Liver (tissue), 9 donors: Measurements from ENCODE around the gene PDE4D. TPM values are rescaled to one million over a fixed set of nuclear protein-coding genes. Genes with fewer than 3 reads are reported as not detected.
A peak's percentile ranks its signal among the peaks of the same experiment; 100 is the strongest.

Experiments
- DNase-seq: peaks from one replicate; pipeline ENCODE4 v3.0.0-alpha.2; 2017; ENCODE audit warnings: low spot score
- H3K27ac ChIP-seq, 2 donors: one replicate each; pipeline ENCODE4 v1.7.0; 2013; ENCODE audit warnings: inconsistent platforms in 2 of 2, low read length in 2 of 2, control low read depth in 1 of 2, low read depth in 1 of 2, mild to moderate bottlenecking in 1 of 2
- H3K27me3 ChIP-seq, 4 donors: one replicate each; pipeline versions ENCODE4 v1.6.1 to v1.7.0; 2013; ENCODE audit warnings: low read length in 3 of 4, inconsistent platforms in 1 of 4, mild to moderate bottlenecking in 1 of 4, moderate library complexity in 1 of 4; ENCODE audit not compliant: control insufficient read depth in 4 of 4, insufficient read depth in 4 of 4
- H3K36me3 ChIP-seq, 4 donors: one replicate each; pipeline versions ENCODE4 v1.6.1 to v1.7.0; 2013; ENCODE audit warnings: low read length in 3 of 4, mild to moderate bottlenecking in 3 of 4, low read depth in 1 of 4, moderate library complexity in 1 of 4; ENCODE audit not compliant: control insufficient read depth in 4 of 4, insufficient read depth in 3 of 4
- H3K4me1 ChIP-seq, 4 donors: one replicate each; pipeline versions ENCODE4 v1.6.1 to v1.7.0; 2013; ENCODE audit warnings: low read length in 3 of 4, mild to moderate bottlenecking in 3 of 4, moderate library complexity in 1 of 4; ENCODE audit not compliant: control insufficient read depth in 4 of 4, insufficient read depth in 4 of 4
- H3K4me3 ChIP-seq, 3 donors: one replicate each; pipeline versions ENCODE4 v1.6.1 to v1.7.0; 2013; ENCODE audit warnings: low read length in 3 of 3, control low read depth in 1 of 3, low read depth in 1 of 3, mild to moderate bottlenecking in 1 of 3
- H3K9ac ChIP-seq, 2 donors: one replicate each; pipeline ENCODE4 v1.7.0; 2013; ENCODE audit warnings: low read length in 2 of 2, mild to moderate bottlenecking in 2 of 2, moderate library complexity in 2 of 2, control low read depth in 1 of 2, low read depth in 1 of 2
- H3K9me3 ChIP-seq, 4 donors: one replicate each; pipeline versions ENCODE4 v1.6.1 to v1.7.0; 2013; ENCODE audit warnings: low read length in 3 of 4; ENCODE audit not compliant: control insufficient read depth in 4 of 4
- ATF3 ChIP-seq: IDR thresholded peaks from 2 replicates; pipeline ENCODE4 v1.6.1; 2016; ENCODE audit warnings: antibody characterized with exemption
- CTCF ChIP-seq: fragments of 150-350 bp; IDR thresholded peaks from 2 replicates; pipeline ENCODE4 v1.5.1; 2017; ENCODE audit warnings: improper control_type of control experiment, low read depth, low read length; ENCODE audit not compliant: missing input control
- EGR1 ChIP-seq, 2 donors: IDR thresholded peaks; 2 replicates each; pipeline ENCODE4 v1.6.1; 2016 to 2018; ENCODE audit warnings: antibody characterized with exemption in 2 of 2, low read depth in 2 of 2
- FOXA1 ChIP-seq: IDR thresholded peaks from 2 replicates; pipeline ENCODE4 v1.6.1; 2016; ENCODE audit warnings: antibody characterized with exemption
- FOXA2 ChIP-seq: IDR thresholded peaks from 2 replicates; pipeline ENCODE4 v1.6.1; 2016; ENCODE audit warnings: antibody characterized with exemption
- GABPA ChIP-seq, 2 donors: IDR thresholded peaks in 1 of 2; conservative IDR thresholded peaks in 1 of 2; 2 replicates each; pipeline ENCODE4 v1.6.1; 2016; ENCODE audit warnings: antibody characterized with exemption in 2 of 2, mild to moderate bottlenecking in 1 of 2, moderate library complexity in 1 of 2
- HNF4A ChIP-seq, 2 donors: conservative IDR thresholded peaks; 2 replicates each; pipeline ENCODE4 v1.6.1; 2016; ENCODE audit warnings: antibody characterized with exemption in 2 of 2, mild to moderate bottlenecking in 2 of 2
- HNF4G ChIP-seq: IDR thresholded peaks from 2 replicates; pipeline ENCODE4 v1.6.1; 2016; ENCODE audit warnings: antibody characterized with exemption
- JUND ChIP-seq, 2 donors: IDR thresholded peaks; 2 replicates each; pipeline ENCODE4 v1.6.1; 2016; ENCODE audit warnings: antibody characterized with exemption in 2 of 2
- MAX ChIP-seq: IDR thresholded peaks from 2 replicates; pipeline ENCODE4 v1.6.1; 2016; ENCODE audit warnings: antibody characterized with exemption
- NR2F2 ChIP-seq: IDR thresholded peaks from 2 replicates; pipeline ENCODE4 v1.6.1; 2016; ENCODE audit warnings: antibody characterized with exemption
- RAD21 ChIP-seq, 2 donors: IDR thresholded peaks; 2 replicates each; pipeline ENCODE4 v1.6.1; 2016; ENCODE audit warnings: antibody characterized with exemption in 2 of 2, mild to moderate bottlenecking in 2 of 2
- REST ChIP-seq: IDR thresholded peaks from 2 replicates; pipeline ENCODE4 v1.6.1; 2016; ENCODE audit warnings: antibody characterized with exemption, mild to moderate bottlenecking
- RXRA ChIP-seq, 2 donors: IDR thresholded peaks; 2 replicates each; pipeline ENCODE4 v1.6.1; 2017 to 2018; ENCODE audit warnings: antibody characterized with exemption in 2 of 2, mild to moderate bottlenecking in 1 of 2
- SP1 ChIP-seq: IDR thresholded peaks from 2 replicates; pipeline ENCODE4 v1.6.1; 2018; ENCODE audit warnings: antibody characterized with exemption, mild to moderate bottlenecking
- TAF1 ChIP-seq: conservative IDR thresholded peaks from 2 replicates; pipeline ENCODE4 v1.6.1; 2016; ENCODE audit warnings: antibody characterized with exemption, mild to moderate bottlenecking
- YY1 ChIP-seq: IDR thresholded peaks from 2 replicates; pipeline ENCODE4 v1.6.1; 2016; ENCODE audit warnings: antibody characterized with exemption, mild to moderate bottlenecking
- WGBS: extraction: QIAGEN DNeasy Blood & Tissue Kit; methylation state at CpG from one replicate; pipeline ENCODE4 v1.1.7; 2013; 5-methylcytosine and 5-hydroxymethylcytosine counted together
- polyA plus RNA-seq, 2 donors: library from polyadenylated mRNA; stranded (reverse) in 1 of 2; unstranded in 1 of 2; fragments of 200-250 nt in 1 of 2; fragments of >200 nt in 1 of 2; fragmentation: Nextera tagmentation in 1 of 2; extraction: Ambion mirVana in 1 of 2; gene quantifications; one replicate each; pipeline versions ENCODE4 v1.2.1 to v1.2.3, GENCODE V29; 2013 to 2015
- total RNA-seq, 2 donors: library from RNA; depleted of rRNA; stranded (reverse); fragments of >200 nt; gene quantifications; one replicate each; pipeline ENCODE4 v1.2.3, GENCODE V29; 2014
- TF ChIP-seq, protein P1 (sequence below): IDR thresholded peaks from 2 replicates; pipeline ENCODE4 v1.6.1; 2016; ENCODE audit warnings: antibody characterized with exemption
- donor health status: healthy.
- donor health status: healthy.
- donor health status: healthy.
- donor health status: healthy.
- donor health status: healthy.

Gene PDE4D
- total and polyA plus RNA-seq, 4 donors: 0.67 to 11.9 (median 6.5) TPM

DNA sequence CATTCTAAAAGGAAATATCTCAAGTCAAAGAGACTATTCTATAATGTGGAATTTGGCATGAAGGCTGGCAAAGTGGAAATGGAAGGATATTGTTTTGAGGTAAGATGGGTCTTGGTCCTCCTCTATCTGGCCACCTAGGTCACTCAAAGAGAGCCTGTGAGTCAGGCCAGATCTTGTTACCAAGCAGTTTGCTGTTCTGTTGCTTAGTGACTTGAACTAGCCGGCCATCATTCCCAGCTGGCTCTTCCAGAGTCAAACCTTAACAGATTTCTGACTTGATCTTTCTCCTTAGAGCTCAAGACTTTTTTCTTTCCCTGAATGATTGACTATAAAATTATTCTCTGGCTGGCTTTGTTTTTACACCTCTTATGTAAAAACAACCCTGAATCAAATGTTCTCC is 136.1 kb downstream of the PDE4D start:
- 63% methylated on average over 1 of the region's 1 CpG for WGBS
- no peak for TF ChIP-seq FOXA2
- peak overlapping the region in 1 of 2 donors; percentile 16 for H3K27ac ChIP-seq
- H3K4me3 ChIP-seq: no peak overlapping the region
- H3K9me3 ChIP-seq: no peaks in the 10 kb centered on the region
- no peaks in the 10 kb centered on the region for H3K27me3 ChIP-seq
- no peak overlapping the region for H3K9ac ChIP-seq
- no peaks in the 10 kb centered on the region for H3K36me3 ChIP-seq
- DNase-seq: no peak
- H3K4me1 ChIP-seq: peaks cover 1 to 5% (median 2%) of the 10 kb centered on the region in 4 donors

DNA sequence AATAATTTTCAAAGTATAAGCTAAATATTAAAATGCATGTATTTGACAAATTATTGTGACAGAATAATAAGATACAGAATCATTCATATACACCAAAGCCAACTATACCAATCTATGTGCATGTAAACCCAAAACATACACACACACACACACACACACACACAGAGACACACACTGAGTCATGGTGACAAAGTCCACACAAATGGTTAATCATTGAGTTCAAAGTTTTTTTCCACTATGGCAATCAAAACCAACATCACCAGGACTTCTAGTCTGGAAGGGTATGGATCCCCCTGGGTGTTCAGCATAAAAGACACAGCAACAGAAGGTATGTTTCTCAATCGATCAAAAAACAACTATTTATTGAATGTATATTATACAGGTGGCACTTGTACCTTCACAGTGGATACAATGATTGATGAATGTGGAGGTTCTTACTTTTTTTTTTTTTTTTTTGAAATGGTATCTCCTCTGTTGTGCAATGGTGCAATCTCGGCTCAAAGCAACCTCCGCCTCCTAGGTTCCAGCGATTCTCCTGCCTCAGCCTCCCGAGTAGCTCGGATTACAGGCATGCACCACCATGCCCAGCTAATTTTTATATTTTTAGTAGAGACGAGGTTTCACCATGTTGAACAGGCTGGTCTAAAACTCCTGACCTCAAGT is 137.0 kb downstream of the PDE4D start:
- Histone ChIP-seq H3K36me3 (no peaks in the 10 kb centered on the region), H3K27me3 (no peaks in the 10 kb centered on the region), H3K9me3 (no peaks in the 10 kb centered on the region), H3K9ac (no peak overlapping the region), H3K27ac (peak overlapping the region; percentile 25 to 53), H3K4me1 (peaks cover 1 to 5% (median 2%) of the 10 kb centered on the region in 4 donors), H3K4me3 (no peak overlapping the region)
- TF ChIP-seq FOXA1 (peak; percentile 24), RXRA (IDR thresholded peaks at IDR 0.05) (peak; percentile 61 to 68), HNF4G (peak; percentile 96), JUND (IDR thresholded peaks at IDR 0.05) (peak; percentile 99 to 100), FOXA2 (peak; percentile 59), NR2F2 (peak; percentile 9), CTCF (no peak), GABPA (IDR thresholded peaks at IDR 0.05 in 1 of 2, conservative IDR thresholded peaks at IDR 0.05 in 1 of 2) (no peak), RAD21 (IDR thresholded peaks at IDR 0.05) (peak in 1 of 2 donors; percentile 7), ATF3 (peak; percentile 99), REST (peak; percentile 56), MAX (peak; percentile 43), YY1 (peak; percentile 72), TAF1 (no peak), SP1 (peak; percentile 99), HNF4A (conservative IDR thresholded peaks at IDR 0.05) (peak; percentile 97 to 98), EGR1 (IDR thresholded peaks at IDR 0.05; ENCODE audit: low read depth in 2 of 2) (no peak)
- TF ChIP-seq, protein P1, sequence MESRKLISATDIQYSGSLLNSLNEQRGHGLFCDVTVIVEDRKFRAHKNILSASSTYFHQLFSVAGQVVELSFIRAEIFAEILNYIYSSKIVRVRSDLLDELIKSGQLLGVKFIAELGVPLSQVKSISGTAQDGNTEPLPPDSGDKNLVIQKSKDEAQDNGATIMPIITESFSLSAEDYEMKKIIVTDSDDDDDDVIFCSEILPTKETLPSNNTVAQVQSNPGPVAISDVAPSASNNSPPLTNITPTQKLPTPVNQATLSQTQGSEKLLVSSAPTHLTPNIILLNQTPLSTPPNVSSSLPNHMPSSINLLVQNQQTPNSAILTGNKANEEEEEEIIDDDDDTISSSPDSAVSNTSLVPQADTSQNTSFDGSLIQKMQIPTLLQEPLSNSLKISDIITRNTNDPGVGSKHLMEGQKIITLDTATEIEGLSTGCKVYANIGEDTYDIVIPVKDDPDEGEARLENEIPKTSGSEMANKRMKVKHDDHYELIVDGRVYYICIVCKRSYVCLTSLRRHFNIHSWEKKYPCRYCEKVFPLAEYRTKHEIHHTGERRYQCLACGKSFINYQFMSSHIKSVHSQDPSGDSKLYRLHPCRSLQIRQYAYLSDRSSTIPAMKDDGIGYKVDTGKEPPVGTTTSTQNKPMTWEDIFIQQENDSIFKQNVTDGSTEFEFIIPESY: peak; percentile 46
- WGBS: 57% methylated on average over 7 of the region's 7 CpGs
- peak; percentile 54 for DNase-seq
